ENCODE data around the gene CCDC187. TPM values are rescaled to one million over a fixed set of nuclear protein-coding genes. Genes with fewer than 3 reads are reported as not detected.
A peak's percentile ranks its signal among the peaks of the same experiment; 100 is the strongest.

Gene CCDC187
- total RNA-seq, 6 donors from 2014 or later, result 0.17 to 22.3 (median 10.0) TPM

DNA sequence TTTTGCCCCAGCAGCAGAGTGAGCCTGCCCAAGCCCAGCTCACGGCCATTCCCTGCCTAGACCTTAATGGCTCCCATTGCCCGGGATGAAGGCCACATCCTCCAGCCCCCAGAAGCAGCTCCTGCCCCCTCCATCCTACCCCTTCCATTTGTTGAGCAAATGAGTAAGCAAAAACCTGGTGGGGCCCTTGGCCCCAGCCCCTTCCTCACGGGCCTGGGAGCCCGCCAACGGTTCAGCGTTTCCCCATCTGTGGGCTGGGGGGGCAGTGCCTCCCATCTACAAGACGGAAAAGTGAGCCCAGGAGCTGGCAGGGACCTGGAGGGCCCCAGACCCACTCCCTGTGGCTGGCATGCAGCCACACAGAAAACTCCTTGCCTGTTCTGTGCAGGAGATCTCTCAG is 4.4 kb downstream of the CCDC187 start:
- WGBS, 2 donors, result 20 to 44% methylated on average over 1 to 7 of the region's 7 CpGs

DNA sequence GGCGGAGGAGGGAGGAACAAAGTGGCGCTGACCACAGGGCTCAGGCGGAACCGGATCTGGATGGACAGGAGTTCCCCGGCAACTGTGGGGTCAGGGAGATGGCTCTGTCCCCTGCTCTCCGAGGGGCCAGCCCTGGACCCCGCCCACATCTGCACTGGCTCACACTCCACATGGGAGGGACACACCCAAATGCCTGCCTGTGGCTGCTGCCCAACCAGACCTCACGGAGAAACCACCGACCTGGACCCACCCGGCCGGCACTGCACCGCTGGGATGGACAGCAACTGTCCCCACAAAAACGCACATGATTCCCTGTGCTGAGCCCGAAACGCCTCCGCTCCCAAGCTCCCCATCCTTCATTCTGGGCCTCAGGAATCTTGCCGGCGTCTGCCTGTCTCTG is 4.8 kb downstream of the CCDC187 start:
- peaks cover 0 to 5% (median 0%) of the 10 kb centered on the region in 4 donors for H3K4me1 ChIP-seq
- H3K4me3 ChIP-seq, result no peak overlapping the region
- no peaks in the 10 kb centered on the region for H3K9me3 ChIP-seq
- ATAC-seq (ENCODE audit: low FRiP score in 2 of 2) (no peak), DNase-seq (peak in 1 of 2 donors; percentile 63)
- 80 to 91% methylated on average over 11 to 17 of the region's 18 CpGs for WGBS, 2 donors
- no peaks in the 10 kb centered on the region for H3K36me3 ChIP-seq
- H3K27ac ChIP-seq, result no peak overlapping the region
- no peaks in the 10 kb centered on the region for H3K27me3 ChIP-seq
- no peak for TF ChIP-seq POLR2AphosphoS5 (IDR thresholded peaks at IDR 0.05)
- no peak for TF ChIP-seq POLR2A (IDR thresholded peaks at IDR 0.05)
- TF ChIP-seq CTCF (IDR thresholded peaks at IDR 0.05), result no peak
- TF ChIP-seq EP300 (IDR thresholded peaks at IDR 0.05), result no peak

More for the DNA sequence above, 4.4 kb downstream of the CCDC187 start:
- TF ChIP-seq CTCF (IDR thresholded peaks at IDR 0.05), result no peak
- TF ChIP-seq POLR2A (IDR thresholded peaks at IDR 0.05), result no peak
- no peak for TF ChIP-seq EP300 (IDR thresholded peaks at IDR 0.05)
- no peak for TF ChIP-seq POLR2AphosphoS5 (IDR thresholded peaks at IDR 0.05)
- H3K27me3 ChIP-seq, result no peaks in the 10 kb centered on the region
- ATAC-seq (ENCODE audit: low FRiP score in 2 of 2), result no peak
- no peak overlapping the region for H3K4me3 ChIP-seq
- H3K36me3 ChIP-seq, result no peaks in the 10 kb centered on the region
- no peaks in the 10 kb centered on the region for H3K9me3 ChIP-seq
- peak in 1 of 2 donors; percentile 22 for DNase-seq
- H3K27ac ChIP-seq, result no peak overlapping the region
- peaks cover 0 to 5% (median 0%) of the 10 kb centered on the region in 4 donors for H3K4me1 ChIP-seq

GRCh38 chr9:136297766-136298735 is 5.8 kb downstream of the CCDC187 start:
- no peak overlapping the region for H3K4me3 ChIP-seq
- TF ChIP-seq POLR2A (IDR thresholded peaks at IDR 0.05) (no peak), POLR2AphosphoS5 (IDR thresholded peaks at IDR 0.05) (no peak)
- ATAC-seq (ENCODE audit: low FRiP score in 2 of 2) (no peak), DNase-seq (peak in 1 of 2 donors; percentile 50)
- no peak overlapping the region for H3K27ac ChIP-seq
- WGBS, 2 donors, result 73 to 76% methylated on average over 17 to 25 of the region's 26 CpGs
- H3K4me1 ChIP-seq, result peaks cover 0 to 5% (median 0%) of the 10 kb centered on the region in 4 donors
- H3K36me3 ChIP-seq, result no peaks in the 10 kb centered on the region
- H3K27me3 ChIP-seq, result no peaks in the 10 kb centered on the region
- H3K9me3 ChIP-seq, result no peaks in the 10 kb centered on the region

GRCh38 chr9:136297016-136297691 is 6.7 kb downstream of the CCDC187 start:
- no peaks in the 10 kb centered on the region for H3K36me3 ChIP-seq
- H3K27me3 ChIP-seq, result no peaks in the 10 kb centered on the region
- H3K4me1 ChIP-seq, result peaks cover 0 to 5% (median 0%) of the 10 kb centered on the region in 4 donors
- WGBS, 2 donors, result 69 to 72% methylated on average over 19 to 25 of the region's 25 CpGs
- TF ChIP-seq EP300 (IDR thresholded peaks at IDR 0.05) (no peak), CTCF (IDR thresholded peaks at IDR 0.05) (no peak), POLR2A (IDR thresholded peaks at IDR 0.05) (no peak), POLR2AphosphoS5 (IDR thresholded peaks at IDR 0.05) (no peak)
- DNase-seq (peak; percentile 36 to 70), ATAC-seq (ENCODE audit: low FRiP score in 2 of 2) (no peak)
- no peak overlapping the region for H3K27ac ChIP-seq
- no peaks in the 10 kb centered on the region for H3K9me3 ChIP-seq
- H3K4me3 ChIP-seq, result no peak overlapping the region

DNA sequence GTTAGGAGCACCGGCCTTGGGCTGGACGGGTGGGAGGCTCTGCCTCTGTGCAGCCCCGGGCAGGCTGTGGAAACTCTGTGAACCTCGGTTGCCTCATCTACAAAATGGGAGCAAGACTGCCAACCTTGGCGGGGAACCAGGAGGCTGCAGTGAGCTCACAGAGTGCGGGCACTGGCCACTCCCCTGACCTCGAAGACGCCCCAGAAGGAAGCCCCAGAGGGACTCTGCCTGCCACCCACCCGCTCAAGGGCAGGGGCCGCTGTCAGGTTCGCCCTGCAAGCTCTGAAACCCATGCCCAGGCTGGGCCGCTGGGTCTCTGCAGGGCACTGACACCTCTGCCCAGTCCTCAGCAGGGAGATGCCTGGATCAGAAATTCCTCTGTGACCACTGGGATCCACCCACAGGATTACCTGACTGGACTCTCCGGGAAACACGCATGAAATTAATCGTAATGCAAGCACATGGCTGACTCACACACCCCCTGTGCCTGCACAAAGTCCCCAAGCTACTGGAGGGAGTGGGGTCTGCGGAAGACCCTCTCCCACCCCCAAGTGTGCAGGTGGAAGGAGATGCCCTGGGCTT is 7.4 kb downstream of the CCDC187 start:
- no peaks in the 10 kb centered on the region for H3K27me3 ChIP-seq
- H3K4me3 ChIP-seq, result no peak overlapping the region
- H3K27ac ChIP-seq, result no peak overlapping the region
- DNase-seq (peak in 1 of 2 donors; percentile 69), ATAC-seq (ENCODE audit: low FRiP score in 2 of 2) (no peak)
- H3K36me3 ChIP-seq, result no peaks in the 10 kb centered on the region
- peaks cover 0 to 5% (median 0%) of the 10 kb centered on the region in 4 donors for H3K4me1 ChIP-seq
- 91 to 95% methylated on average over 5 to 6 of the region's 16 CpGs for WGBS, 2 donors
- H3K9me3 ChIP-seq, result no peaks in the 10 kb centered on the region
- TF ChIP-seq POLR2AphosphoS5 (IDR thresholded peaks at IDR 0.05), result no peak
- no peak for TF ChIP-seq EP300 (IDR thresholded peaks at IDR 0.05)
- TF ChIP-seq POLR2A (IDR thresholded peaks at IDR 0.05), result no peak
- no peak for TF ChIP-seq CTCF (IDR thresholded peaks at IDR 0.05)

Data from upper lobe of left lung (tissue), 6 donors.